NCI-H2029 treated with DMSO at 0.1 percent for 48 hours (cell line): Measurements from ENCODE around the gene CPED1.
"Not testable (repeated sequence)": the region's sequence is repeated elsewhere in the genome, so short reads cannot be mapped to it uniquely, and the experiment has no call there.

Experiments
- DNase-seq: peaks from one replicate; lab custom pipeline; 2025; lab: John Stamatoyannopoulos, UW

Gene CPED1

DNA sequence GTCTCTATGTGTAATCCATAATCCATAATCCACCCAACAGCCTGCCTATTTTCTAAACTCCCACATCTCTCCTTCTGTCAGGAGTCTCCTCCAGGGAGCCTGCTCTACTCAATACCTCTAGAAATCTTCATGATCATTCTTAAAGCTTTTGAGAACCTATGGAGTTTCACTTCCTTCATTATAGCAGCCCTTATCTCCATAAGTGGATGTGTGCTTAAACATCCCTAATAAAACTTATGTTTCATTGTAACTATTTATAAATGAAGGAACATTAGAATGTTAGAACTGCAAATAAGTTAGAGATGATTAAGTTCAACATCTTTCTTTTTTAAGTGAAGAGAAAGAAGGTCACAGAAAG, 8.5 kb downstream of the CPED1 start:
- no peak for DNase-seq

DNA sequence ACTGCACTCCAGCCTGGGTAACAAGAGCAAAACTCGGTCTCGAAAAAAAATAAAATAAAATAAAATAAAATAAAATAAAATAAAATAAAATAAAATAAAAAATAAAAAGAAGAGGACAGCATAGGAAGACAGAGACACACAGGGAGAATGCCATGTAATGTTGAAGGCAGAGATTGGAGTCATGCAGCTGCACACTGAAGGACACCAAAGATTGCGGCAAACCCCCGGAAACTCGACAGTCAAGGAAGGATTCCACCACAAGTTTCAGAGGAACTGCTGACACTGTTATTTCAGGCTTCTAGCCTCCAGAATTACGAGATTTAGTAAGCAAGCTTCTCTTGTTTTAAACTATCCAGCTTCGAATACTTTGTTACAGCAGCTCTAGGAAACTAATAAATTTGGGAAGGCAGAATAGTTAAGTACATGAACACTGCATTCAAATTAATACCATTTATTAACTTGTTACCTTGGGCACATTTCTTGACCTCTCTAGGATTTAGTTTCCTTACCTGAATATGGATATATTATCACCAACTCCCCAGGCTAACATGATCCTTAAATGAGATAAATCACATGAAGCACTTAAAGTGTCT, 9.5 kb downstream of the CPED1 start:
- no peak for DNase-seq

DNA sequence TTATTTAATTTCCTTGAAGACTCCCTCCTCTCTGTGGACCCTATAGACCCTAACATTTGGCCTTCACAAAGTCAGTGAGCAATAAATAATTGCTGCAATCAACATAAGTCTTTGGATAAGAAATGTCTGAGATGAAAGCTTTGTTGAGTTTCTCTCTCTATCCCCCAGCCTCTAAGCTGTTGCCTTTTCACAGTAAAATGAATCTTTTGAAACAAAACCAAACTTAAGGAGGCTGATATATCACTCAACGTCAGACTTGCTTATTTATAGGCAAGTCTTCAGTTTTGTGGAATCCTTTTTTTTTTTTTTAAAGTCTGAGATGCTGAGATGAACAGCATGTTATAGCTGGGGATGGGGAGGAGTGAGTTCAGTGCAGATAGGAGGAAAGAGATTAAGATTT, 10.0 kb downstream of the CPED1 start:
- DNase-seq = no peak

DNA sequence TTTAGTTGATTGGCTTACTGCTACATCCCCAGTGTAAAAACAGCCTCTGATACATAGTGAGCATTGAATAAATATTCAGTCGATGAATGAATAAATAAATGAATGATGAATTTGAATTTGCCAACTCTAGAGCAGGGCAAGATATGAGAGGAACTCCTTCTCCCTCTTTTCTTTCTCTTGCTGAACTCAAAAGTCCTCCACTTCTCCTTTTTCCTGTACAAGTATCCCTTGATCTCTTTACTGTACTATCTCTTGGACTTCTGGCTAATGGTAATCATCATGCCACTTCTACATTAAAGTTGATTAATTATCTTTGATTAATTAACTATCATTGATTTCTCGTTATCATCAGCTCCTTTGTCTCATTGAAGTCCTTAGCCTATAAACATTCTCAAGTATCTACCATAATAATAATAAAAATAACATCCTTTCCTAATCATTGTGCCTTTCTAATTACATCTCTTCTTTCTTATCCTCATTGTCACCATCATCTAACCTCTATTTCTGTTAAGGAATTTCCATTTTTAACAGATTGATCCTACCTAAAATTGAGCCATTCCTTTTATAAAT, 10.6 kb downstream of the CPED1 start:
- DNase-seq = no peak

GRCh38 chr7:121000081-121000983, 11.8 kb downstream of the CPED1 start:
- no peak for DNase-seq

DNA sequence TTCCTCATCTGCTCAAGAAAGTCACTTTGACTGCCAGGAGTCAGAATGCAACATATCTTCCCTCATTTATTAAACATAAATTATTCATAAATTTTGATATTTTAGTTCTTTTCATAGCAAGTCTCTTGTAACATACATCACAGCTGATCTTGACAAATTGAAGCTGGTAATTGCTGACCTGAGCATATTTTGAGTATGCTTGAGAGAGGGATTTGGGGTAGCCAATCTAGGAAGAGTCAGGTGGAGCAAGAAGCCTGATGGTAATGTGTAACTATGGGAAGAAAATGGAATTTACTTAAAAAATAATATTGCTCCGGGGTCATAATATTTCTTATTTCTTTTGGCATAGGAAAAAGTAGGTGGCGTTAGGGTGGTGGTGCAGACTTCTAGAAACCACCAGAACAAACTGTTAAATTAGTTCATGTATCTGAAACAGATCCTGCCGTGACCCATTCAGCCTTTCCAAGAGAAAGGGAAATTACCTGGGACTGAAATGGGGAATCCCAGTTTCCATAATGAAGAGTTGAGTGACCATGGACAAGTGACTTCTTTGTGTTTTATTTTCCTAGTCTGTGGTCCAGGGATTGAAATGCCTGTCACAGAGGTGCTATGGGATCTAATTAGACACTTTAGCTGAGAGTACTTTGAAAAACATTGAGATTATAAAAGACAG, 12.9 kb downstream of the CPED1 start:
- DNase-seq = no peak

DNA sequence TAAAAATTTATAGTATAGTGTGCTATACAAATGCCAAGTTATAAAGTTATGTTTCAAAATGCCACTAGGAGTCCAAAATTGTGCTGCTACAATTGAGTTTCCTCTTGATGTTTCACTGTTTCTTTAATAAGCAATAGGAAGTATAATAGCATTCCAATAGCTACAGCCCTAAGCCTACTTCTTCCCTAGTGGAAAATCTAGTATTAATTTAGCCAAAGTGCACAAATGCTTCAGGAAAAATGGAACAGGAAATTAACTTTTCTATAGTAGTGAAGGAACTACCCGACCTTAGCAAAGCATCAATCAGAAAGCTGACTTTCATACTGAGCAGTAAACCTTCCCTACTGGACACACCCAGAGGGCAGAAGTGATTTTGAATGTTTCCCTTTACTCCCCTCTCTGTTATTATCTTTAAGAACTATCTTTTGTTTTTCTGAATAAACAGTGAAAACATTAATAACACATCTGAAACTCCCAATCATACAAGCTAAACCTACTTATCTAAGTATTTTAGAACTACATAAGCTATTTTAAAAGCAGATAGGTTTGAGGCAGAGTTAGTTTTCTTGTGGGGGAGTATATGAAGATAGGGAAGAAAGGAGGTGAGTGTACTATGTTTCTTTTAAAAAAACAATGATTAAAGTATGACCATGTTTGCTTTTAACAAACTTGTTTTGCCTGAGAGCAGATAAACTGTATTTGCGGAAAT, 13.7 kb downstream of the CPED1 start:
- no peak for DNase-seq

DNA sequence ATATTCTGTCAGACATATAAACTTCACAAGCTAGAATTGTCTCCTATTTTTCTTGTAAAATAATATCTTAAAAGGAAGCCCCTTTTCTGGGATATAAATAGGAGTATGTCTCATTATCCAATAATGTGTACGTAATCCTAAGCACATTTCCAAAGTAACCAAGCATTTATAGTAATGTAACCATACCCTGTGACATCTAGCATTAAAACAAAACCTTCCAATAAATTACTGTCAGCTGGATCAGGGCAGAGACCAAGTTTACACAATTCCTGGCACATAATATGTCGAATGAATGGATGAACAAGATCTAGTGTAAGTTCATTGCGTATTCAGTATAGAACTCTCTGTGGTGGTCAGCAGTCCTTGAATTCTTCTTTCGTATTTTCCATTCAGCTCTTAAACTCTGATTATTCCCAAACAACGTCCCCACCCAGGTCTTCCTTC, 14.3 kb downstream of the CPED1 start:
- no peak for DNase-seq

GRCh38 chr7:121003986-121004685, 15.6 kb downstream of the CPED1 start:
- peak; percentile 38 for DNase-seq

DNA sequence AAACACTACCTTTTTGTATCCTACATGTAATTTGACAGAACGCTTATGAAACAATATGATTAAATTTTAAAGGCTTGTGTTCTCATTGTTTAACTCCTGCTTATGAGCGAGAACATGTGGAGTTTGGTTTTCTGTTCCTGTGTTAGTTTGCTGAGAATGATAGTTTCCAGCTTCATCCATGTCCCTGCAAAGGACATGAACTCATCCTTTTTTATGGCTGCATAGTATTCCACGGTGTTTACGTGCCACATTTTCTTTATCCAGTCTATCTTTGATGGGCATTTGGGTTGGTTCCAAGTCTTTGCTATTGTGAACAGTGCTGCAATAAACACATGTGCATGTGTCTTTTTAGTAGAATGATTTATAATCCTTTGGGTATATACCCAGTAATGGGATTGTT, 16.5 kb downstream of the CPED1 start:
- DNase-seq = not testable (repeated sequence)

DNA sequence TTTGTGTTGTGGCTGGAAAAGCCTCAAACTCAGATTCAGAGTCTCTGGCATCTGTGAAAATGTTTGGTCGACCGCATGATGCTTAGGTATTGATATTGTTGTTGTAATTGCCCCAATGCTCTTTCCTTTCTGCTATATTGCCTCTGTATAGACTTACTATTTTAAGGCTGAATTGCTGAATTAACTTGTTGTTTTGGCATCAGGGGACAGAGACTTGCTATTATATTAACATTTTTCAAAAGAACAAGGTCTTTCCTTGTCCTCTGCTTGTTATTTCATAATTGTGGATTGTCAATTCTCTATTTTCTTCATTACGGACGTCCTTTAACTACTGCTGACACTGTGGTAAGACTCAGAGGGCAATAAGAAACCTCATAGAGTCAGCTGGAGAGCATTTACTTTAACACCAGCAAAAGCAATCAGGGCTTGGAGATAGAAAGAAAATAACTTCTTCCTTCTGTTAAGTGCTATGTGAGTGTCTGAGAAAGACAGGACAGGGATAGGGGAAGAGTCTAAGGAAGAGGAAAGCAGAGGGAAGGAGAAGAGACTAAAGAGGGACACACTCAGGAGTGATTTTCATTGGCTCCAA, 17.6 kb downstream of the CPED1 start:
- no peak for DNase-seq

DNA sequence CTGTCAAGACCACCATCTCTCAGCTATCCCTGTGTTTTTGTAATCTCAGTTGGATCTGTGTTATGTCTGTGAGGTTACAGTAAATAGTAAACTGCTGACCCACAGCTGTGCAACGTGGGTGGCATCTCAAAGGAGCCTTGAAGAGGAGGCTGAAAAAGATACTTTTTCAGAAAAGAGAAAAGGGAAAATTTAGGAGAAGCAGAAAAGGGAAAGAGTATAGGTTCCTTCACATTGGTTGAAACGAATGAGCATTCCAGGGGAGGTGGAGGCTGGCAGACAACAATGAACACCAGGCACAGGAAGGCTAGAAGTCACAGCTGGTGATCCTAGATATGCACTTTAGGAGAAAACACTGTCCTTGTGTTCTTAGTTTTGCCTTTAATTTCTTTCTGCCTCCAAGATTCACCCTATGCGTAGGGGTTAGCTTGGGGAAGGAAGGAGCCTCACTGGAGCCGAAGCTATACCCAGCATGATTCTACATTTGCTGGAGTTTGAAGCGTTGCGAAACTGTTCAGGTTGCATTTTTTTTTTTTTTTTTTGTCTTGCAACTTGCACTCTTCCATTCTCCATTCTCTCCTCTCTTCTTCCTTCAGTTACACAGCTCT, 18.3 kb downstream of the CPED1 start:
- DNase-seq = no peak

DNA sequence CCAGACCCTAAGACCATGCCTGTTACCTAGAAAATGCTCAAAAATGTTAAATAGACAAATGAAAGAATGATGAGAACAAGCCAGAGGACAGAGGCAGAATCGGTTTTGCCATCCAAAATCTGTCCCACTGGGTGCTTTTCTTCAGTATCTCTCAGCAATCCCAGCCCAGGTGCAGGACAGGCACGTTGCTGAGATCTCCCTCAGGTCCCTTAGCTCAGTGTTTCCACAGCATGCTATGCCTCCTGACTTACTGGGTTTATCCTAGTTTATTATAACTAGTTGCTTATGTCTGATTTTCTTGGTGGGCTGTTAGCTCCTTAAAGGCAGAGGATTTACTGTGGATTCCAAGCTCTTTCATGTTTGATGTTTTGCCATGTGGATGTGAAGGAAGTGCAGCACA, 20.3 kb downstream of the CPED1 start:
- no peak for DNase-seq

DNA sequence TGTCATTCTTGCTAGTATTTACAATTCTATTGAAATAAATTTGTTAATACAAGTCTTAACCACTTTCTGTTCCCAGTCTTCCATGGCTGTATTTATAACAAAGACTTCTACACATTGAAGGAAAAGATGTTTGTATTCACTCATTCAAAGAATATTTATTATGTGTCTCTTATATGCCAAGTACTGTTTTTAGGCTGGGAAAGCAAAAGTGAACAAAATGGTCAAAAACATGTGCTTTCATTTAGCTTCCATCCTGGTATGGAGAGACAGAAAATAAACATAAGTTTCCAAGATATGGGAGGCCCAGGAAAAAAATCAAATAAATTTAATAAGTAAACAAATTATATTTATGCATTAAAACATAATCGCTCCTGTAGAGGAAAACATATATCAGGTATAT, 22.9 kb downstream of the CPED1 start:
- no peak for DNase-seq

DNA sequence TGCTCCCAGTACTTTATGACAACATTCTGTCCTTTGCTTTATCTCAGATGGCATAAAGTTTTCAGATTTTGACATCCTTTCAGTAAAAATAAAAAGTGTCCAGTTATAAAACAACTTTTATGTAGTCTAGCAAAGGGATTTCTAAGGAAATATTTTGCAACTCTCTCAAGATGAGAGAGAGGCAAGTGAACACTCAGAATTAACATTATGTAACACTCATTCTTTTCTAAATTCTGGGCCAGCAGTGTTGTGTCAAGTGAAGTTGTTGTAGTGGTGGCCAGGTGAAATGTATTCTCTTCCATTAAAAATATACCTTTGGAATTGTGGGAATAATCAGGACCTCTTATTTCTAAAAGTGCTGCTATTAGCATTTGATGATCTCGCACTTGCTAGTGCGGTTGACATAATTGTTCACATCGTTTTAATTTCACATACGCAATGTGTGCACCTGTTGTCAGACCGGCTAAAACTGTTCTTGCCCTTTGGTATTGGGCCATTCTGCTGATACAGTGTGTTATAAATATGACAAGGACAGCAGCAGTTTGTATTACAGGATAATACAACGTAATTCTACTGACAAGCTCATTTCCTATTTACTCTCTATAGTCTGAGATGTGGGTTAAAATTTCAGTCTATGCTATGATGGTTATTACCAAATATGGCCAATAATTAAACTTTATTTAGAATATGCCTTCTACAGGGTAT, 23.8 kb downstream of the CPED1 start:
- DNase-seq = no peak

GRCh38 chr7:121012919-121013318, 24.4 kb downstream of the CPED1 start:
- DNase-seq = no peak

GRCh38 chr7:121015560-121015959, 27.0 kb downstream of the CPED1 start:
- DNase-seq = no peak

DNA sequence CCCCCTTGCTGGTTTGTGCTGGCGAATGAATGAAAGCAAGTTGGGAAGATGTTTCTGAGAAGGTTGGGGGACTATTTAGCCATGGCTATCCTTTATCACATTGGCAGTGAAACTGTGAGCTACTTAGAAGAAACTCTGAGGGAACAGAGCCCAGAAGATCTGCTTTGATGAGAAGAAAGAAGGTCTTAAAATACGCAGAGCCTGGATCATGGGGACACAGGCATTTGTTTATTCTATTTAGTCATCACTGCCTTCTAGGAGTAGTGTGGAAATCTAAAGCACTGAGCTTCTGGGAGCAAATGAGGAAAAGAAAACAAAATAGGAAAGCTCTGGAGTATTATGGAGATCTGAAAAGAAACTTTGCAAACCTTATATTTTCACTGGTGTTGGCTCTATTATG, 28.5 kb downstream of the CPED1 start:
- no peak for DNase-seq

GRCh38 chr7:121017586-121017985, 29.1 kb downstream of the CPED1 start:
- DNase-seq = no peak

- no peak for DNase-seq
Measured at GRCh38 chr7:121019018-121019417, 30.5 kb downstream of the CPED1 start.
